ENCODE measurements around the gene GGT6.

GGT6 gene

DNA sequence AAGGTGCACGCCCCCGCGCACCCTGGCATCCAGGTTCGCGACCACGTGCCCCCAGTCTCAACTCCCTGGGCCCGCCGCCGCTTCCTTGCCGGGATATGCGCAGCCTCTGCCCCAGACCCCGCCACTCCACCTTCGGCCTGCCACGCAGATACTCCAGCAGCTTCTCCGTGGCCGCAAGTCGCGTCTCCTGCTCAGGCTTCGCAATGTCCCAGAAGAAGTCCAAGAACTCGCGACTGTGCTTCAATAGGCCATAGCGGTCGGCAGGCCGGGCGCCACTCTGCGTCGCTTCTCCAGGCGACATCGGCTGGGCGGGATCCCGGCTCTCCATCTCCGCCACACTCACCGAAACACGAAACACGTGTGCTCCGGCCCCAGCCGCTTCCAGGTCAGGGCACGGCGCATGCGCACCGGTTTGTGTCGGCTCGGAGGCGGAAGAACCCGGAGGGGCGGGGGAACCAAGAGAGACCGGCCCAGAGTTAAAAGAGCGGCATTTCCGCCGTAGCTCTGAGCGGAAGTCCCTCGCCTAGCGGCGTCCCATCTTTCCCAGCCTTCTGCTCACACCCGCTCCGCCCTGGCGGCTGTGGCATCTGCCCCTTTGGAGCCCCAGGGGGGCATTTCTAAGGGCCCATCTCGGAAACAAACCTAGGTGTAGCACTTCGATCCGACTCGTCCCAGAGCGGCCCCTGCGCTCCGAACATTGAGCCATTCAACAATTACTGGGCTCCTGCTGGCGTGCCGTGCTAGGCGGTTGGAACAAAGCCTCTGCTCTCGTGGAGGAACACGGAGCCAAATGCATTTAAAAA, 5.2 kb downstream of the GGT6 start, which contains the start of gene MYBBP1A:
Gene MYBBP1A, minus strand, starts transcription at position 388 of the 803 bp plus-strand sequence. Its CDS starts 60 bp downstream, at position 328.
- peak; percentile 99 for DNase-seq (ENCODE audit: low spot score)
- TF ChIP-seq, protein P1, sequence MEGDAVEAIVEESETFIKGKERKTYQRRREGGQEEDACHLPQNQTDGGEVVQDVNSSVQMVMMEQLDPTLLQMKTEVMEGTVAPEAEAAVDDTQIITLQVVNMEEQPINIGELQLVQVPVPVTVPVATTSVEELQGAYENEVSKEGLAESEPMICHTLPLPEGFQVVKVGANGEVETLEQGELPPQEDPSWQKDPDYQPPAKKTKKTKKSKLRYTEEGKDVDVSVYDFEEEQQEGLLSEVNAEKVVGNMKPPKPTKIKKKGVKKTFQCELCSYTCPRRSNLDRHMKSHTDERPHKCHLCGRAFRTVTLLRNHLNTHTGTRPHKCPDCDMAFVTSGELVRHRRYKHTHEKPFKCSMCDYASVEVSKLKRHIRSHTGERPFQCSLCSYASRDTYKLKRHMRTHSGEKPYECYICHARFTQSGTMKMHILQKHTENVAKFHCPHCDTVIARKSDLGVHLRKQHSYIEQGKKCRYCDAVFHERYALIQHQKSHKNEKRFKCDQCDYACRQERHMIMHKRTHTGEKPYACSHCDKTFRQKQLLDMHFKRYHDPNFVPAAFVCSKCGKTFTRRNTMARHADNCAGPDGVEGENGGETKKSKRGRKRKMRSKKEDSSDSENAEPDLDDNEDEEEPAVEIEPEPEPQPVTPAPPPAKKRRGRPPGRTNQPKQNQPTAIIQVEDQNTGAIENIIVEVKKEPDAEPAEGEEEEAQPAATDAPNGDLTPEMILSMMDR (IDR thresholded peaks at IDR 0.05; ENCODE audit: extremely low read depth, missing control alignments): no peak

DNA sequence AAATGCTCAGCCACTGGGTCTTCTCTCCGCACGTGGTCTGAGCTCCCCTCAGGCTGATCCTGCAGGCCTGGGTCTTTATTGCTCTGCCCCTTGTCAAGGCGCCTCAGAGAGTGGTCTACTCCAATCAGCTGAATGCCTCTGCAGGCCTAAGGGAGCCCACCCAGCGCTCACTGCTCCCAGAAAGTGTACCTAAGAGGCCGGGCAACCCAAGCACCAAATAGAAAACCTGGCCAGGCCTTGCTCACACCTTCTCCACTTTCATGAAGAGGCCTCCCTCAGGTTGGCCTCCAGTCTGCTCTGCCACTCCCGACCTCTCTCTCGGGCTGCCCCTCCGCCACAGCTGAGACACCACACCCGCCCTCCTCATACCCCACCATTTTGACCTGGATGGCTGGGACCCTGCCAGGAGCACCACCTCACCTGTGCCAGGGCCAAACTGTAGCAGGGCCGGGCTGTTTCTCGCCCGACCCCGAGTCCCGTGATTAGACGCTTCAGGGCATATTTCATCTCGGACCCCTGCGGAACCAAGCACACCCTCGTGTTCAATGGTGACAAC, 5.9 kb downstream of the GGT6 start:
- DNase-seq (ENCODE audit: low spot score): no peak
- TF ChIP-seq, protein P1 (IDR thresholded peaks at IDR 0.05; ENCODE audit: extremely low read depth, missing control alignments): no peak

DNA sequence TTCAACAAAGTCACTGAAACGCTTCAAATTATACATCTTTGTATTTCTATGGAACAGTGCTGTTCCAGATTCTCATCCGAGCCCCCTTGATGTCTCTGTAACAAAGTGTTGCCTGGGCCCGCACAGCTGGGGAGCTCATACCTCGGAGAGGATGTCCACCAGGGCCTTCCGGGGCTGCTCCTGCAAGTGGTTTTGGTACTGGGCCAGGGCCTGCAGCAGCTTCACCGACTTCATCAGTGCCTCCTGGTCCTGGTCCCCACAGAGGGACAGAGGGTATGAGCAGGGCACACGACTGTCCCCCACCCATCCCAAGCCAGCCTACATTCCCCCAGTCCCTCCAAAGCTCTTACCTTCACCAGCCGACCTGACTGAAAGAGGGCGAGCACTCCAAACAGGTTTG, 6.7 kb downstream of the GGT6 start:
- no peak for DNase-seq (ENCODE audit: low spot score)
- TF ChIP-seq, protein P1 (IDR thresholded peaks at IDR 0.05; ENCODE audit: extremely low read depth, missing control alignments): no peak

DNA sequence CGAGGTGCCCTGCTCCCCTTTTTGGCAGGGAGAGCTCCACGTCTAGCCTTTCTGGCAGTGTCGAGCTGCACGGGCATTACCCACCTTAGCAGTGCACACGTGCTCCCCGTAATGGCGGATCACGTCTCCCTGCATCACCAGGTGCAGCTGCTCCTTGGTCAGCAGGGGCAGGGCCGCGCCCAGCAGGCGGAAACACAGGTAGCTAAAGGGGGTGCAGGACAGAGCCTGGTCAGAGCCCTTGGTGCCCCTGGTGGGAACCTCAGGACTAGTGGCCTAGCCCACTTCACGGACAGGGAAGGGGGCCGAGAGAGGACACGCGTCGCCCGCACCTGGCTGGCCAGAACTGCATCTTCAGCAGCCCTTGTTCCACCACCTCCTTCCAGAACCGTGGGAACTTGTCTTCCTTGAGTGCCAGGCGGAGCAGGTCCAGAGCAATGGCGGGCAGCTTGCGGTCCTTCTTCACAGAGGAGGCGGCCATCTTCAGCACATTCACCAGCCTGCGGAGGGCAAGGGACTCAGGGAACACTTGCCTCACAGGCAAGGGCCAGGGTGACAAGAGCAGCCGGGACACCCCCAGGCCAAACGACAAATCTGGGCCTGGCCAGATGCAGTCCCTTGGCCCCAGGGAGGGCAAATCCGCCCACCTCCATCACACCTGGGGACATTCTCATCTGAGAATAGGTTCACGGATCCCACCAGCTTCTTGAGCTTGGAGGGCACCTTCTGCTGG, 8.4 kb downstream of the GGT6 start:
- TF ChIP-seq, protein P1 (IDR thresholded peaks at IDR 0.05; ENCODE audit: extremely low read depth, missing control alignments): no peak

DNA sequence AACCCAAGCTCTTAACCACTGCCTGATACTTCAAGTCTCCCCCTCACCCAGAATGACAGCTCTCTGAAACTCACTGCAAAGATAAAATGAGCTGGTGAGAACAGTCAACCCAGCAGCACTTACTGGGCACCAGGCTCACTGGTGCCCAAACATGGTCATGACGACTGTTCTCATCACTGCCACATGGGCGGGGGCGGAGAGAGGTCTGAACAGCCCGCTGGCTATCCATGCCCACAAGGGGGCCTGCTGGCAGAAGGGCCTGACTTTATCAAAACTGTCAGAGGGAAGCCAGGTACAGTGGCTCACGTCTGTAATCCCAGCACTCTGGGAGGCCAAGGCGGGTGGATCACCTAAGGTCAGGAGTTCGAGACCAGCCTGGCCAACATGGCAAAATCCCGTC, 9.2 kb downstream of the GGT6 start:
- DNase-seq (ENCODE audit: low spot score): no peak
- TF ChIP-seq, protein P1 (IDR thresholded peaks at IDR 0.05; ENCODE audit: extremely low read depth, missing control alignments): no peak

More for the DNA sequence above, 8.4 kb downstream of the GGT6 start:
- no peak for DNase-seq (ENCODE audit: low spot score)

DNA sequence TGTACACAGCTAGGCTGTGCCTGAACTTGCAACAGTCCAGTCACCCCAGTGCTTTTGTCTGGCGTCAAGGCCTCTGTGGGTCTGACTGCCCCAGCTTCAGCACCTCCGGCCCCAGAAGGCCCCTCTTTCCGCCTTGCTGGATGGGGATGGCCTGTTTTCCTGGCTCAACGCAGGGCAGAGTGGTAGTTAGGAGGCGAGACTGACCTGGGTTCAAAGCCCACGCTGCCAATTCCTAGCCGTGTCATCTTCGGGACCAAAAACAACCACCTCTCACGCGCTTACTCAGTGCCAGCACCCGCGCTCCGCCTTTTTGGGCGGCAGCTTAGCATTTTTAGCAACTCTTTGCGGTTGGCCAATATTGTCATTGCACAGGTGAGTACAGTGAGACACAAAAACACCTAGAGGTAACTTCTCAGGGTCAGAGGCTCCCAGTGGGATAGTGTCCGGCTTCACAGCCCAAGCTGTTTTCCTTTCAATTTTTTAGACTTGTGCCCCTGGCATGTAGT, 9.8 kb downstream of the GGT6 start:
- TF ChIP-seq, protein P1 (IDR thresholded peaks at IDR 0.05; ENCODE audit: extremely low read depth, missing control alignments): no peak
- no peak for DNase-seq (ENCODE audit: low spot score)

Data from GM20000 (cell line).